ENCODE measurements around the gene ISOC1.

ISOC1 gene

DNA sequence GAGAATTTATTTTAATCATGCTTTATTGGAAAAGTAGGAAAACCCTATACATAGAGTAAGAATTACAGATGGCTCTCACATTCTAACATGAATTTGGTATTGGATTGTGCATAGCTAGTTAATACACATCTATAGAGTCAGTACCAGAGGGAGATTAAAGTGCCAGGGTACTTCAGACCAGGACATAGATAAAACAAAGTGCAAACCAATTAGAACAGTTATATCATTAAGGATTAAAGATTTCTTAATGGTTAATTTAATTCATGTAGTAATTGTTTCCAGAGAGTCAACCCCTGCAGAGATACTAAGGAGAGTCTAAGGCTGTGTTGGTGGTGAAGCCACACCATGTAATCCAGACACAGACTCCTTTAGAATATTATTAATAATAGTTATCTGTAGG is 8.8 kb downstream of the ISOC1 start:
- TF ChIP-seq, protein P1, sequence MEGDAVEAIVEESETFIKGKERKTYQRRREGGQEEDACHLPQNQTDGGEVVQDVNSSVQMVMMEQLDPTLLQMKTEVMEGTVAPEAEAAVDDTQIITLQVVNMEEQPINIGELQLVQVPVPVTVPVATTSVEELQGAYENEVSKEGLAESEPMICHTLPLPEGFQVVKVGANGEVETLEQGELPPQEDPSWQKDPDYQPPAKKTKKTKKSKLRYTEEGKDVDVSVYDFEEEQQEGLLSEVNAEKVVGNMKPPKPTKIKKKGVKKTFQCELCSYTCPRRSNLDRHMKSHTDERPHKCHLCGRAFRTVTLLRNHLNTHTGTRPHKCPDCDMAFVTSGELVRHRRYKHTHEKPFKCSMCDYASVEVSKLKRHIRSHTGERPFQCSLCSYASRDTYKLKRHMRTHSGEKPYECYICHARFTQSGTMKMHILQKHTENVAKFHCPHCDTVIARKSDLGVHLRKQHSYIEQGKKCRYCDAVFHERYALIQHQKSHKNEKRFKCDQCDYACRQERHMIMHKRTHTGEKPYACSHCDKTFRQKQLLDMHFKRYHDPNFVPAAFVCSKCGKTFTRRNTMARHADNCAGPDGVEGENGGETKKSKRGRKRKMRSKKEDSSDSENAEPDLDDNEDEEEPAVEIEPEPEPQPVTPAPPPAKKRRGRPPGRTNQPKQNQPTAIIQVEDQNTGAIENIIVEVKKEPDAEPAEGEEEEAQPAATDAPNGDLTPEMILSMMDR (IDR thresholded peaks at IDR 0.05; ENCODE audit: extremely low read depth, missing control alignments): no peak
- no peak for DNase-seq (ENCODE audit: low spot score)

GRCh38 chr5:129104915-129105455 is 10.4 kb downstream of the ISOC1 start:
- TF ChIP-seq, protein P1 (IDR thresholded peaks at IDR 0.05; ENCODE audit: extremely low read depth, missing control alignments): no peak

GRCh38 chr5:129107637-129108036 is 13.1 kb downstream of the ISOC1 start:
- TF ChIP-seq, protein P1 (IDR thresholded peaks at IDR 0.05; ENCODE audit: extremely low read depth, missing control alignments): no peak
- DNase-seq (ENCODE audit: low spot score): no peak

More at GRCh38 chr5:129104915-129105455, 10.4 kb downstream of the ISOC1 start:
- no peak for DNase-seq (ENCODE audit: low spot score)

GRCh38 chr5:129110742-129111141 is 16.2 kb downstream of the ISOC1 start:
- no peak for DNase-seq (ENCODE audit: low spot score)
- TF ChIP-seq, protein P1 (IDR thresholded peaks at IDR 0.05; ENCODE audit: extremely low read depth, missing control alignments): no peak

GRCh38 chr5:129111351-129111750 is 16.8 kb downstream of the ISOC1 start:
- DNase-seq (ENCODE audit: low spot score): no peak
- TF ChIP-seq, protein P1 (IDR thresholded peaks at IDR 0.05; ENCODE audit: extremely low read depth, missing control alignments): no peak

- DNase-seq (ENCODE audit: low spot score): no peak
- TF ChIP-seq, protein P1 (IDR thresholded peaks at IDR 0.05; ENCODE audit: extremely low read depth, missing control alignments): no peak
Measured at GRCh38 chr5:129112295-129112694, 17.7 kb downstream of the ISOC1 start.

DNA sequence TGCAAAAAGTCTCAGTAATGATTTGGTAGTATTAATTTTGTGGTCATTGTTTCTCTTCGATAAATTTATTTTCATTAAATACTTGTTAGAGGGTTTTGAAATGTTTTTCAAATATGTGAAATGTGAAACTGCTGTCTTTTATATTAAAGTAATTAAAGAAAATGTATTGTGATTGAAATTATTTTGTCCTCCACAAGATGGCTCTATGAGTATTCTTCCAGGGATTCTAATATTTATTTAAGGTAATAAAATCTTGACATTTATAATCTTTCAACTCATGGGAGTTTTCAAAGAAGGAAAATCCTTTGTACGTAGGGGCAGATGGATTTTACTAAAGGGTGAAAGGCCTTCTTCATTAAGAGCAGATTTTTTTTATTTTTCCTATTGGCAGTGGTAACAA is 19.3 kb downstream of the ISOC1 start:
- DNase-seq (ENCODE audit: low spot score): no peak
- TF ChIP-seq, protein P1 (IDR thresholded peaks at IDR 0.05; ENCODE audit: extremely low read depth, missing control alignments): no peak

All from GM20000 (cell line).